IMR-90 (cell line): Measurements from ENCODE around the gene FGFR4. TPM values are rescaled to one million over a fixed set of nuclear protein-coding genes. Genes with fewer than 3 reads are reported as not detected.

Experiments
- ATAC-seq: fragments of 200-7000 bp; cut with Tn5 transposase; 2 replicates; pipeline ENCODE4 v1.9.1; 2020; ENCODE audit warnings: low read depth, mild to moderate bottlenecking, moderate library complexity
- BruUV-seq: library from RNA; stranded (reverse); fragments of 400-500 nt; replicated peaks from 2 replicates; lab custom pipeline; 2021; lab: Mats Ljungman, UMichigan
- CTCF ChIA-PET: fragments of 300-600 bp; formaldehyde crosslinking; extraction: SDS; loops from one replicate; lab custom pipeline; 2021; ENCODE audit warnings: antibody characterized with exemption; lab: Yijun Ruan, JAX
- POLR2A ChIA-PET: fragments of 300-600 bp; sonication (Branson Sonifier 250); formaldehyde crosslinking; loops from one replicate; lab custom pipeline; 2022; ENCODE audit warnings: antibody characterized with exemption; ENCODE audit not compliant: unreplicated experiment; lab: Charles Lee
- DNase-seq: peaks from one replicate; pipeline ENCODE4 v3.0.0; 2013
- H2AFZ ChIP-seq: replicated peaks from 2 replicates; pipeline ENCODE3; 2013; ENCODE audit warnings: low read length, mild to moderate bottlenecking; ENCODE audit not compliant: poor library complexity
- H2AK5ac ChIP-seq: 2 replicates; pipeline ENCODE4 v1.6.1; 2013; ENCODE audit warnings: low read depth, low read length, inconsistent platforms
- H2AK9ac ChIP-seq: replicated peaks from 2 replicates; pipeline ENCODE3; 2013; ENCODE audit warnings: mild to moderate bottlenecking, low read depth, low read length, moderate library complexity; ENCODE audit not compliant: poor library complexity
- H2BK120ac ChIP-seq: 2 replicates; pipeline ENCODE4 v1.6.1; 2013; ENCODE audit warnings: low read depth, low read length, inconsistent platforms
- H2BK15ac ChIP-seq: 3 replicates; pipeline ENCODE4 v1.6.1; 2013; ENCODE audit warnings: low read depth, low read length, inconsistent platforms
- H2BK20ac ChIP-seq: 2 replicates; pipeline ENCODE4 v1.6.1; 2013; ENCODE audit warnings: low read depth, mild to moderate bottlenecking, inconsistent platforms, low read length, moderate library complexity
- H2BK5ac ChIP-seq: 2 replicates; pipeline ENCODE4 v1.6.1; 2013; ENCODE audit warnings: mild to moderate bottlenecking, low read depth, low read length, inconsistent platforms; ENCODE audit not compliant: poor library complexity, severe bottlenecking
- H3K14ac ChIP-seq: replicated peaks from 2 replicates; pipeline ENCODE4 v1.6.1; 2013; ENCODE audit warnings: low read depth, low read length, inconsistent platforms
- H3K18ac ChIP-seq: 2 replicates; pipeline ENCODE4 v1.6.1; 2013; ENCODE audit warnings: low read depth, low read length, control low read depth
- H3K23ac ChIP-seq: 2 replicates; pipeline ENCODE4 v1.6.1; 2013; ENCODE audit warnings: low read depth, low read length, inconsistent platforms
- H3K27ac ChIP-seq: 2 replicates; pipeline ENCODE4 v1.5.1; 2013; ENCODE audit warnings: mild to moderate bottlenecking, control low read depth, low read length; ENCODE audit not compliant: insufficient read depth
- H3K27me3 ChIP-seq: 2 replicates; pipeline ENCODE4 v1.6.1; 2013; ENCODE audit warnings: low read length; ENCODE audit not compliant: control insufficient read depth, insufficient read depth
- H3K36me3 ChIP-seq: 2 replicates; pipeline ENCODE4 v1.6.1; 2013; ENCODE audit warnings: low read length, mixed read lengths; ENCODE audit not compliant: control insufficient read depth, insufficient read depth
- H3K4ac ChIP-seq: 2 replicates; pipeline ENCODE4 v1.6.1; 2013; ENCODE audit warnings: low read depth, low read length, inconsistent platforms
- H3K4me1 ChIP-seq: 2 replicates; pipeline ENCODE4 v1.6.1; 2013; ENCODE audit warnings: low read length, mixed read lengths; ENCODE audit not compliant: control insufficient read depth, insufficient read depth
- H3K4me2 ChIP-seq: 2 replicates; pipeline ENCODE4 v1.6.1; 2013; ENCODE audit warnings: low read depth, mild to moderate bottlenecking, control low read depth, low read length, moderate library complexity
- H3K4me3 ChIP-seq: 2 replicates; pipeline ENCODE4 v1.5.1; 2013; ENCODE audit warnings: low read depth, mild to moderate bottlenecking, control low read depth, low read length, moderate library complexity; ENCODE audit not compliant: insufficient read depth
- H3K56ac ChIP-seq: 2 replicates; pipeline ENCODE4 v1.6.1; 2013; ENCODE audit warnings: low read length, inconsistent platforms; ENCODE audit not compliant: insufficient read depth; ENCODE audit errors: extremely low read depth
- H3K79me1 ChIP-seq, 2 experiments: 2 replicates each; pipeline ENCODE4 v1.6.1; 2013; ENCODE audit warnings: low read length in 2 of 2, inconsistent platforms in 1 of 2, low read depth in 1 of 2
- H3K9ac ChIP-seq: 2 replicates; pipeline ENCODE4 v1.6.1; 2013; ENCODE audit warnings: low read depth, low read length, control low read depth
- H3K9me1 ChIP-seq: 2 replicates; pipeline ENCODE4 v1.6.1; 2013; ENCODE audit warnings: low read length, inconsistent platforms; ENCODE audit not compliant: insufficient read depth
- H3K9me3 ChIP-seq: 2 replicates; pipeline ENCODE4 v1.6.1; 2013; ENCODE audit warnings: low read length; ENCODE audit not compliant: control insufficient read depth, insufficient read depth
- H4K20me1 ChIP-seq: 2 replicates; pipeline ENCODE4 v1.6.1; 2013; ENCODE audit warnings: low read length, inconsistent platforms; ENCODE audit not compliant: insufficient read depth
- H4K5ac ChIP-seq: 2 replicates; pipeline ENCODE4 v1.6.1; 2013; ENCODE audit warnings: mild to moderate bottlenecking, low read depth, low read length, control low read depth
- H4K8ac ChIP-seq, 2 experiments: 2 replicates each; pipeline ENCODE4 v1.6.1; 2013; ENCODE audit warnings: low read depth in 2 of 2, low read length in 2 of 2, control low read depth in 1 of 2, inconsistent platforms in 1 of 2
- H4K91ac ChIP-seq: 2 replicates; pipeline ENCODE4 v1.6.1; 2013; ENCODE audit warnings: low read depth, low read length, inconsistent platforms; ENCODE audit not compliant: insufficient read depth
- NFE2L2 ChIP-seq: fragments of 150-350 bp; IDR thresholded peaks from 2 replicates; pipeline ENCODE4 v1.6.1; 2016; ENCODE audit warnings: low read depth, mild to moderate bottlenecking, low read length
- POLR2A ChIP-seq: IDR thresholded peaks from 2 replicates; pipeline ENCODE4 v1.6.1; 2012; ENCODE audit warnings: mild to moderate bottlenecking, low read depth, low read length
- WGBS, 2 experiments: methylation state at CpG; one replicate each; pipeline versions ENCODE4 v1.1.5 to v1.1.7; 2013; ENCODE audit warnings: missing lambda C conversion rate in 2 of 2; ENCODE audit not compliant: insufficient read length in 1 of 2; ENCODE audit errors: extremely low coverage in 2 of 2; 5-methylcytosine and 5-hydroxymethylcytosine counted together
- dilution Hi-C: fragments of 300-500 bp; cut with HindIII; formaldehyde crosslinking; loops from one replicate; pipeline ENCODE4 v1.14.3; 2018; ENCODE audit warnings: low sequenced_read_pairs; ENCODE audit not compliant: unreplicated experiment
- in situ Hi-C: fragments of 300-500 bp; cut with MboI; formaldehyde crosslinking; loops from 3 replicates; pipeline ENCODE4 v1.14.3; 2019; ENCODE audit warnings: low sequenced_read_pairs, inconsistent platforms, mixed read lengths
- intact Hi-C: fragments of 100-400 bp; cut with micrococcal nuclease; formaldehyde crosslinking; loops from 2 replicates; pipeline ENCODE4 v1.10.0; 2022
- polyA plus RNA-seq, 3 experiments: library from polyadenylated mRNA; depleted of rRNA; stranded (reverse); fragments of >200 nt; gene quantifications; 2 replicates each; pipeline ENCODE4 v1.2.3, GENCODE V29; 2012; ENCODE audit warnings: low replicate concordance in 1 of 3
- total RNA-seq: library from RNA; depleted of rRNA; stranded (reverse); fragments of >200 nt; gene quantifications from 2 replicates; pipeline ENCODE4 v1.2.3, GENCODE V29; 2012
- TF ChIP-seq, protein P1 (sequence below): fragments of 150-350 bp; IDR thresholded peaks from 2 replicates; pipeline ENCODE4 v1.6.1; 2017; ENCODE audit warnings: mild to moderate bottlenecking, antibody characterized with exemption, low read length, low read depth

FGFR4 gene
- total and polyA plus RNA-seq, 2 of the 4 experiments (the other 2 are of a cell fraction) = 0.90 to 2.4 TPM

GRCh38 chr5:177099422-177100093, 12.8 kb downstream of the FGFR4 start:
- Histone ChIP-seq H2AK9ac (peak overlapping the region; percentile 23), H3K14ac (no peak overlapping the region), H3K4me3 (no peak overlapping the region), H3K79me1 (no peaks in the 10 kb centered on the region), H4K5ac (no peak overlapping the region), H2BK5ac (peak overlapping the region; percentile 12), H3K23ac (no peak overlapping the region), H3K9me1 (0 out of 2 replicates have a peak, but pooled peaks cover 6% of the 10 kb centered on the region), H3K9ac (no peak overlapping the region), H3K9me3 (no peaks in the 10 kb centered on the region), H3K36me3 (peaks cover 4% of the 10 kb centered on the region; the same call in 1 of the 2 replicates), H3K27ac (no peak overlapping the region), H3K27me3 (no peaks in the 10 kb centered on the region), H4K91ac (no peak overlapping the region), H3K56ac (no peak overlapping the region), H3K4me1 (peaks cover 33% of the 10 kb centered on the region), H3K18ac (peak overlapping the region; percentile 20; the same call in 1 of the 2 replicates), H2BK20ac (no peak overlapping the region), H2BK120ac (no peak overlapping the region), H4K8ac (no peak overlapping the region), H2AK5ac (0 out of 2 replicates have a peak overlapping the region, but pooled peaks have one; percentile 33), H3K4ac (no peak overlapping the region), H3K4me2 (no peak overlapping the region), H4K20me1 (no peaks in the 10 kb centered on the region), H2BK15ac (no peak overlapping the region), H2AFZ (no peak overlapping the region)
- WGBS, 2 experiments = 84% methylated on average over 2 of the region's 13 CpGs; no CpG with 5 or more reads in 1 of the 2 experiments
- in situ Hi-C loops = no loop called here
- CTCF ChIA-PET = interaction anchor here (1.1 to 1.3 kb wide), 2 partner anchors 13 to 14 kb away, joined by 3 read pairs; partner anchors contain the start of gene FGFR4
- ATAC-seq (no peak), DNase-seq (no peak)
- BruUV-seq = no TSS peak
- intact Hi-C loops = no loop called here
- TF ChIP-seq NFE2L2 (no peak), POLR2A (no peak)
- TF ChIP-seq, protein P1, sequence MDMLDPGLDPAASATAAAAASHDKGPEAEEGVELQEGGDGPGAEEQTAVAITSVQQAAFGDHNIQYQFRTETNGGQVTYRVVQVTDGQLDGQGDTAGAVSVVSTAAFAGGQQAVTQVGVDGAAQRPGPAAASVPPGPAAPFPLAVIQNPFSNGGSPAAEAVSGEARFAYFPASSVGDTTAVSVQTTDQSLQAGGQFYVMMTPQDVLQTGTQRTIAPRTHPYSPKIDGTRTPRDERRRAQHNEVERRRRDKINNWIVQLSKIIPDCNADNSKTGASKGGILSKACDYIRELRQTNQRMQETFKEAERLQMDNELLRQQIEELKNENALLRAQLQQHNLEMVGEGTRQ = no peak
- dilution Hi-C loops = no loop called here
- POLR2A ChIA-PET = no interaction called here
